HS-27A (cell line): ENCODE results near the gene FAM120B.

Source experiments
- DNase-seq: peaks from one replicate; pipeline ENCODE4 v3.0.0-alpha.2; 2012; ENCODE audit warnings: low read depth, missing footprints

FAM120B gene

DNA sequence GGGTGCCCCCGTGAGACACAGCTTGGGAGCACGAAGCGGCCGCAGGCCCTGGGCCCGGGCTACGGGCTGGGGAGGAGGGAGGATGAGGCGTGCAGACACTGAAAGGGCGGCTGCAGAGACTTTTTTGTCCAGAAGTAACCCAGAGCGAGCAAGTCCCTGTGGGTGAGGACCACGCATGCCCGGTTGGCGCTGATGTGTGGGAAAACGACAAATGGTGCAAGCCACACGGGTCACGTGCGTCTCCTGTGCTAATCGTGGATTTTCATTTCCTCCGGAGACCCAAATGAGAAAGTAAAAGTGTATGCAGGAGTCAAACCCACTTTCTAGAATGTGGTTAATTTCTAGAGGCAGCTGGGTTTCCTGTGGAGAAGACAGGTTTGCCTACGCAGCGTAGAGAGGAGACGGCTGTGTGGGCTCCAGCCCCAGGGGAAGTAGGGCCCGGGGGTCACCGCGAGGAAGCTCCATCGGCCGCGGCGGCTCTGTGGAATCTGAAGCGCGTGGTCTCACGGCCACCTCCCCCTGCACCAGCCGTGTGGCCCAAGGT, 34.7 kb upstream of the FAM120B start:
- DNase-seq, result no peak

DNA sequence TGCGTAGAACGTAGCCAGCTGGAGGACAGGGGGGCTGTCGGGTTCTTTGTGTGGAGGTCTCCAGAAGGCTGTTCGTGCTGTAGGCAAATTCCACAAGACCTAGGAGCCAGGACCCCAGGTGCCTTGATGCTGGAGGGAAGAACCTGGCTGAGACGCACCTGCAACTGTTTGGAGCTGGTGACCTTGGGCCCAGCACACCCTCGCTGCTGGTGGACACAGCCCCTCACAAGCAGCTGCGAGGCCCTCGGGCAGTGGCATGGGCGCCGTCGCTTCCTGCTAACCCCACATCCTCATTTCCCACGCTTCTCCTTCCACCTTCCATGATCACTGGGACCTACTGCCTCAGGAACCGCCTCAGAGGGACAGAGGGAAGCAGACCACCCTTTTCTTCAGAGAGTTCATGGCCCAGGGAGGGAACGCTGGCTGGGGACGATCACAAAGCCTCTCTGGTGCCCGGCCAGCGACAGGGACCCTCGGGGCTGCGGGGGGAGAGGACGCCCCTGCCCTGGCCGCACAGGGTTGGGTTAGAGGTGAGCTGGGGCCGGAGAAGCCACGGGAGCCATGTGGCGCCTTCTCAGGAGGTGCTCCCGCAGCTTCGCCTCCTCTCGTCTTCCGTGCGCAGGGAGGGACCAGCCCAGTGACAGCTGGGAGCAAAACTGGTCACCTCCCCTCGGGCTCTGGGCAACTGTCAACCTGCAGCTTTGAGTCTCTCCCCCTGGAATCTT, 34.1 kb upstream of the FAM120B start:
- no peak for DNase-seq

DNA sequence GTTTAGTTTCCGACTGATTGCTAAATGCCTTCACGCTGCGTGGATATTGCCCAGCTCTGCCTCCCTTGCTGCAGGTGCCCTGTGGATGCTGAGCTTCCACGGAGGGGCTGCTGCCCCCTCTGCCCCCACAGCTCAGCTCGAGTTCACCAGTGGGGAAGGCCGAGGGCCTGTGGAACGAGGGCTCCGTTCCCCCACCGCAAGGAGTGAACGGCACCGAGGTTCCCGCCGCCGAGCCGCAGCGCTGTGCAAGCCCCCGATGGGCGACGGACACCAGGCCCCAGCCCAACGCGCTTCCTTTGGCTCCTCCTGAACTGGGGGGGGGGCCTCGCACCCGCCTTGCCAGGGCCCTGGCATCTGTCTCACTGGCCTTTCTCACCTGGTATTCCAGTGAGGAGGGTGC, 33.4 kb upstream of the FAM120B start:
- no peak for DNase-seq

DNA sequence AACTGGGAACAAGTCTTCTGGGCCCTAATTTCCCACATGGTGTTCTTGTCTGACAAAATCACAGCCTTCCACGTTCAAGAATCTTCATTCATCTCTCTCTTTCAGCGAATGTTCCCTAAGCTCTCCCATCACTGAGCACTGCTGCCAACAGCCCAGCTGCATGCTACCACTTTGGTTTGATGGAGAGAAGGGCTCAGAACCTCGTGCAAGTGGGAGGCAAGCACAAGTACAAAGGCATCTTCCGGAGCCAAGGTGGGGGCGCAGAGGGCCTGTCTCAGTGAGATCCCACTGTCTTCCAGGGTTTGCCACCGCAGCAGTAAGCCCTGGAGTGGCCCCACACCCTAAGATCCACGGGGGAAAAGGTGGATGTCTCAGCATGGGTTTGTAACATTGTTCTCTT, 32.9 kb upstream of the FAM120B start:
- DNase-seq, result no peak

DNA sequence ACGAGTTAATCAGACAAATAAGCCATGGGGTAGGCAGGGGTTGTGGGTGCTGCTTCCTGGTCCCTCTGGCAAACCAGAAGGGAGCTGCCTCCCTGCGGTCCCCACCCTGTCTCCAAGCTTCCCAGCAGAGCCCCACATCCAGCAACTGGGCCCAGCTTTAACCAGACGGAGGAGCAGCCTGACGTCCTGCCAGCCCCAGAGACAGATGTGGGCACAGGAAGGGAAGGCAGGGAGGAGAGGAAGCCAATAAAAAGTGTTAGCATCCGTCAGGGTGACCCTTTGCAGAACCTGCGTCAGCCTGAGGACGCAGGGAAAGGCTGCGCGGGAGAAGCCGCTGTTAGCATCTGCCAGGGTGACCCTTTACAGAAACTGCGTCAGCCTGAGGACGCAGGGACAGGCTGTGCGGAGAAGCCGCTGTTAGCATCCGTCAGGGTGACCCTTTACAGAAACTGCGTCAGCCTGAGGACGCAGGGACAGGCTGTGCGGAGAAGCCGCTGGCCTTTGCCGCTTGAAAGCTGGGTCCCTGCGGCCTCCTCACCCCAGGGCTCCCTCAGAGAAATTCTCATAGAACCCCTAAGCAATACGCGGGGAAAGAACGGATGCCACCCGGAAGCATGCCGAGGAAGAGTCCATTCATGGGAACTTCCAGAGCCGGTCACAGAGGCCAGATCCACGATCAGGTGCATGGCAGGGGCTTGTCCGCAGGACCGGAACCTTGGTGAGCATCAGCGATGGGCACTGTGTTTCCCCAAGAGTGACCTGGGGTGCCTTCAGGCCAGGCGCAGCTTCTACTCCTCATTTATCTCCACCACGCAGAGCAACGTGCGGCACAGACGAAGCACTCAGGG, 31.6 kb upstream of the FAM120B start:
- no peak for DNase-seq

DNA sequence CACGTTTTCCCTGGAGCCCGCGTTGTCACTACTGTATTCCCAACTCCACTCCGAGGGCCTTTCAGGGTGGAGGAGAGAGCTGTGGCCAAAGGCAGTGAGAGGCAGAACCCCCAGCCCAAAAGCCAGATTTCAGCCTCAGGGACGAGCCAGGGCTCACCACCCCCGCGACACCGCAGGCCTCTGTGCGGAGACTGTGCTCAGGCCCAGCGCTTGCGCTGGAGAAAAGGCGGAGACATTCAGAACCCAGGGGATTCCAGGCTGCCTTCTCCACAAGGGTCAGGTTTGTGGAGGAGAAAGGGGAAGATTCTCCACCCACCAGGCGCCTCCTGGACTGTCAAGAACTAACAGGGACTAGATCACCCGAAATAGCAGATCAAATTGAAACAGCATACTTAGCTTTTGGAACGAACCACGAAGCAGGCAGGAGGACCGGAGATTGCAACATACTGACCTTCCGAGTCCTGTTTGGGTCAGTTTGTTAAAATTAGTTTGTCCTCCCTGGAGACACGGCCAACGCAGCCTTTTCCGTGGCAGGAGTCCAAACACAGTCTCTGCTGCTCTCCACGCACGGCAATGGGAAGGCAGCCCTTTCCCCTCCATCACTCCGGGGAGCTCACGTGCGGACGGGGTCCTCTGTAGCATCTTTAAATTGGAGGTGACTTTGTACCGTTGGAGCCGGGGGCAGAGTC, 30.0 kb upstream of the FAM120B start:
- DNase-seq, result no peak

DNA sequence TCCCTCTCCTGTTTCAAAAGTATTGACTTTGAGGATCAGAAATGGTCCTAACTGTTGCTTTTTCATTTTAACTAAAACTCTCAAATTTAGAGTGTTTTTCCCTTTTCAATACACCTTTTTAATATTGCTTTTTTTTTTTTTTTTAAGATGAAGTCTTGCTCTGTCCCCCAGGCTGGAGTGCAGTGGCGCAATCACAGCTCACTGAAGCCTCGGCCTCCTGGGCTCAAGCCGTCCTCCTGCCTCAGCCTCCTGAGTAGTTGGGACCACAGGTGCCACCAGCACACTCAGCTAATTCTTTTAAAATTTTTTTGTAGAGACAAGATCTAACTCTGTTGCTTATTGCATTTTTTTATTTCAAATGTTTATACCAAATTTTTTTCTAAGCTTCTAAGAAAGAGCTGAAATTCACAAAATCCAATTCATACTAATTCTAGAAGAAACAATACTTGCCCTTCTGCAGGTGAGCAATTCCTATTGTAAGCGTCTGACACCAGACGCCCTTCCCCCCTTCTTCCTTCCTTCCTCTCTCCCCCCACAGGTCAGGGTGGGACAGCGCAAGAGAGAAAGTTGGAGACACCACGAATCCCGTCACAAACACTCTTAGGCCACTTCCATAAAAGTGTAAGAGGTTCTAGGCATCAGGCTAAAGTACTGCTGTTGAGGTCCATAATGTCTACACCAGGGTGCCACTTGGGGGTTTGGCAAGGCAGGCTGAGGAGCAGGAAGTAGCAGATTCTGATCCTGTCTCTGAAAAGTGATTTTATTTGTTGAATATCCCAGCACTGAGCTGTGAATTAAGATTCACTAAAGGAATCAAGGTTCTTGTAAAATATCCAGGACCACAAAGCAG, 28.4 kb upstream of the FAM120B start:
- no peak for DNase-seq

DNA sequence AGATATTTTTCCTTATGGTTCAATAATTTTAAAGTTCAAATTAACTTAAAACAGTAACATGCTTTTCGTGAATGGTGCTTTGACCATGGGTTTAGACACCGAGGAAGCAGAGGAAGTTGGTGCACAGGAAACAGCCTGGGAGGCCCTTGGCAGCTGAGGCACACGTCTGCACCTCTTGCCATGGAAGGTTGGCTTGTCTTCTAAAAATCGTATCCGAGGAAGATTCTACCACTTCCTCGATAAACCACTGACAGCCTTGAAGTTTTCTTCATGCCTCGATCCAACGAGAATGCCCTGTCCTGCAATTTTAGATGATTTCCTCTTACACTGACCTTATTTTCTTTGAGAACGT, 27.8 kb upstream of the FAM120B start:
- no peak for DNase-seq

DNA sequence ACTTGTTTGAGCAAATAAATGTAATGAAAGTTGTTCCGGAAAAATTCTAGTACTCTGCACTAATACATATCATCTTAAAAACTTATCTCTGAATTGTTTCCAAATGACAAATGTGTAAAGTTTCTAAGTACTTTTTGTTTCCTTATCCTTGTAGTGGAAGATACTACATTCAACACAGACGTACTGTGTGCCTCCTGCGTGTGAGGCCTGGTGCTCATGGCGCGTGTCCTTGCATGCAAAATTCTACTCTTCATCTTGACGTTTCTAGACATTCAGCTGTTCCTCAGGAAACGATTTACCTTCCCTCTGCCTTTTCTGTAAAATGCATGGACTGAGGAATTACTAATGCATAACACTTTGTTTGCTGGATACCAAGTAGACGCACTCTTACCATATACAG, 27.1 kb upstream of the FAM120B start:
- no peak for DNase-seq

DNA sequence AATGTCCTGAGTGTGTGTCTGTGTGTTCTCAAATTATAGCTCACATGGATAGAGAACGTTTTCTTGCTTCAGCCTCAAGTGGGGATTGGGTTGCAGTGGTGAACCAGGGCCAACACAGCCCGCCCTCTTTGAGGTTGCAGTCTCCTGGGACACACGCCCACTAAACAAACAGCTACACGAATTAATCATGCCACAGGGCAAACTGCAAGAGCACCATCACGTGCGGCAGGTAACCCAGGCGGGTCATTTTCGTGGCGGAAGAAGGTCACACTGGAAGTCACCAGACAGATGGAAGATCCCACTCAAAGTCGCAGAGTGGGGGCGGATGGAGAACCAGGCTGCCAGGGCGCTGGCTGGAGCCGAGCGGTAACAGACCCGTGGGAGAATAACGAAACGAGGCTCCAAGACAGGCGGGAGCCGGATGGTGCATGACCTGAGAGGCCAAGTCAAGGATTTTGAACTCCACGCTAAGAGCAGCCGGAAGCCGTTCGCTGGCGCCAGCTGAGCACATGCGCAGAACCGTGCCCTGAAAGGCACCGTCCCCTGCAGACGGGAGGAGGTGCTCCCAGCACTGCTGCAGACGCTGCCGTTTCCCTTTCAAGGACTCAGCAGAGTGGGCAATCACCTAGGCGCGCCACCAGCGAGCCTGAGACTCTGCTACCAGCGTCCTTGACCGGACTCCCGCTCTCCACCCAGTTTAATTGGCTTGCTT, 26.4 kb upstream of the FAM120B start:
- no peak for DNase-seq

DNA sequence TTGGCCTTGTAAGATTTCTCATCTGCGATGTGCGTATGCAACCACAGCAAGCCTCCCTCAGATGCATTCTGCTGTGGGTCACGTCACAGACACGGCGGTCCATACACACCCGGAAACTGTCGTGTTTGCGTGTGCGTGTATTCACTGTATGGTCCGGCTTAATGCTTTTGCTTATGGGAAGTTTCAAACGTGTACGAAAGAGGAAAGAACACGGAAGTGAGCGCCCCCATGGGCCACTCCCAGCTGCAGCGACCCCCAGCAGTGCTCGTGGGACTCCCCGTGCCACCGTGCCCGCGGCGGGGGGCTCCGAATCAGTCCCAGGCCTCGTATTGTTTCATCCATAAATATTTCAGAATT, 25.9 kb upstream of the FAM120B start:
- DNase-seq, result no peak

DNA sequence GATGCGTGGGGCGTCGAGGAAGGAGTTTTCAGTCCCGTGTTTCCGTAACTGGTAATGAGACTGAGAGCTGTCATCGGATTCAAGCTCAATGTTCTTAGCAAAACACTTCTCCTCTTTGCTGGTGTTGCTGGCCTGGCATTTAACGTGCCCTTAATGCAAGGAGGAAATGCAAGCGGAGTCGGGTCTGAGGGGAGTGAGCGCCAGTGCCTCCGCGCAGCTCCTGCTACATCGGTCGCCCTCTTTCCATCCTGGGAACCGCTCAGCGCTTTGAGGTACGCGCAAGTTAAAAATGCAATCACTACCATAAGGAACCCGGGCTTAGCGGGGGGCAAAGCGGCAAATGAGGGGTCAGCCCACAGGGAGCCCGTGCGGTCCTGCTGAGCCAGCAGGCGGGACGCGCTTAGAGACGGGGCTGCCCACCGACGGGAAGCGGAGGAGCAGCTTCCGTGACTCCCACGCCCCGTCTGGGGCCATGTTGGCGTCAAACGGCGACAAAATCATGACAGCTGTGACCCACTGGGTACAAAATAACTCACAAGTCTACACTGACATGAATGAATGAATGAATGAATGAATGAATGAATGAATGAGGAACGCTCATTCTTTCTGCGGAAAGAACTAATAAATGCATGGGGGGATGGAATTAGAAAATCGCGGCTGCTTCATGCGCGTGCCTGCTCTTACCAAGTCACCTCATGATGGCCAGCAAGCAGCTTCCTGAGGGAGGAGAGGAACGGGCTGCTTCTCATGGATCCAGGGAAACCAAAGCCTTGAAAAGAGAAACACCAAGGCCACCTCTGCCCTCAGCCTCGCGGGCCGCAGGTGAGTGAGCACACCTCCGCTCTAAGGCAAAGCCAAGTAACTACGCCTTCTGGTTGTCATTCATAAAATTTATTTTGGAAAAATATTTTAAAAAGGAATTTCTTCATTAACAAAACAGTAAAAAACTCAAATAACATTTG, 24.9 kb upstream of the FAM120B start:
- no peak for DNase-seq

DNA sequence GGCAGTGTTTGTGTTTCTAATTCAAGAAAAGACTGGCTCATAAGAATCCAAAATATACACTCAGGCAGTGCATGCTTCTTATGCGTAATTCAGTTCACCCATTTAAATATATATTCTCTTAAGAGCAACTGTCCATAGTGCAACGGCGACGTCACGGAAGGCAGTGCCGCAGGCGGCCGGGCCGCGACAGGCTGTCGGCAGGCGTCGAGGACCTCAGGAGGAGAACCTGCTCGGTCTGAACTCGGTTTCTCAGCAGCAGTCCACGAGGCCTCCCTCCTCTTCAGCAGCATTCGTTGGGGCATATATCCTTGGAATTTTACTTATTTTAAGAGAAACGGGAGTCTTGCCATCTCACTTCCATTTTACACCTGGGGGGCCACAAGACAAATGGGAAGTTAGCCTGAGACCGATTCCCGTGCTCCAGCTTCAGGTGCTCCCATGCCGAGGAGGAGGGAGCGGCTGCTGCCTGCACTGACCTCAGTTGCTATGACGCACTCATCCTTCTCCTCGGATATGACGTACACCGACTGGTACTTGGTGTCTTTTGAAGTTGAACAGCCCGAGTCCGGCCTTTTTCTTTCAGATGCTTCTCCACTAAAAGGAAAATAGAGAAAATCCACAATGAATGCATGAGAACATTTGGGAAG, 23.9 kb upstream of the FAM120B start:
- DNase-seq, result no peak

DNA sequence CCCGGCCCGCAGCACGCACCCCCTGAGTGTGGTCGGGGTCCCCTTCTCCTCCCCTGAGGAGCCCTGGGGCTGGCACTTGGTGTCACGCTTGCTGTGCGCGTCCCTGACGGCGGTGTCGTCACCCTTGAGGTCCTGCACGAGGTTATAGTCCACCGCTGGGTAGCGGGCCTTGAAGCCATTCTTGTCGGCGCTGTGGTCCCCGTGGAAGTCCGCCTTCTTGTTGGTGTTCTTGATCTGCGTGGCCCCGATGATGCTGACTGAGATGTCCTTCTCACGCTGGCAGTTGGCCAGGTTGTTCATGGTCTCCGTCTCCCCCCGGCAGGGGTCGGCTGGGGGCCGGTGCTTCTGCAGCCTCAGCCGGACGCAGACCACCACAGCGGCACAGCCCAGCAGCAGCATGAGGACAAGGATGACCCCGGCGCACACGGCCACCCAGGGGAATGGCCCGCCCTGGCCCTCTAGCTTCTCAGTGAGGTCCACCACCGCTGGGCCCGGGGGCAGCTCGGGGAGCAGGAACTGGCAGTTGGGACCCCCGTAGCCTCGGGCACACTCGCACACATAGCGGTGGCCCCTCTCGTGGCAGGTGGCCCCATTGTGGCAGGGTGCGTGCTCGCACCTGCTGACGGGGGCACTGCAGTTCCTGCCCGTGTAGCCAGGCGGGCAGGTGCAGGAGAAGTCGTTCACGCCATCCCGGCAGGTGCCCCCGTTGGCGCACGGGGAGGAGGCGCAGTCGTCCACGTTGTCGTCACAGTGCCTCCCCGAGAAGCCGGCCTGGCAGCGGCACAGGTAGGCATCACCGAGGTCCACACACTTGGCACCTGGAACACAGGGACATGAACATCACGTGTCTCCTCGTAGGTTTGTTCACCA, 23.1 kb upstream of the FAM120B start:
- DNase-seq, result no peak

DNA sequence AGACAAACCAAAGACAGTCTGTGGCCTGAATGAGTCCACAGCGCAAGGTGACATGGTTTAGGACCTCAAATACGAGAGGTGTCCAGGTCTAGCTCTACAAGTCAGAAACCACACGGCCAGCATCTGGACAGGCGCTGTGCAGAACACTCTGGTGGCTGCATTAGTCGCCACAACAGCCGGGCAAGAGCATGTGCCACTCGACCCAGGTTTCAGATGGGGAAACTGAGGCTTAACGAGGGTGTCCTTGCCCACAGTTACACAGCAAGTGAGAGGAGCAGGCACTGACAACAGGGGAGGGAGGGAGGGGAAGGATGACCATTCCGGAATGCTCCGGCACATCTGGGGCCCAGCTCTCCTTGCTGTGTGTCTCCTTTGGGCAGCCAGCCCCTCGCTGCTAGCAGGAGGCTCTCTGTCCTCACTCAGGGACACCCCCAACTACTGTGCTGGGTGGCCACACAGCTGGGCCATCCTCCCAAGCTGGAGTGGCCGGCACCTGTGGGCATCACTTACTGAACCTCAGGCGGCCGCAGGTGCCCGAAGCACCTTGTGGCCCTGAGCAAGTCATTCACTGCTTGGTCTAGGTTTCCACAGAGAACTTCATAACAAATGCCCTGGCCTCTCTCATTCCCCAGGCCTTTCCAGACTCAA, 22.3 kb upstream of the FAM120B start:
- DNase-seq, result no peak

DNA sequence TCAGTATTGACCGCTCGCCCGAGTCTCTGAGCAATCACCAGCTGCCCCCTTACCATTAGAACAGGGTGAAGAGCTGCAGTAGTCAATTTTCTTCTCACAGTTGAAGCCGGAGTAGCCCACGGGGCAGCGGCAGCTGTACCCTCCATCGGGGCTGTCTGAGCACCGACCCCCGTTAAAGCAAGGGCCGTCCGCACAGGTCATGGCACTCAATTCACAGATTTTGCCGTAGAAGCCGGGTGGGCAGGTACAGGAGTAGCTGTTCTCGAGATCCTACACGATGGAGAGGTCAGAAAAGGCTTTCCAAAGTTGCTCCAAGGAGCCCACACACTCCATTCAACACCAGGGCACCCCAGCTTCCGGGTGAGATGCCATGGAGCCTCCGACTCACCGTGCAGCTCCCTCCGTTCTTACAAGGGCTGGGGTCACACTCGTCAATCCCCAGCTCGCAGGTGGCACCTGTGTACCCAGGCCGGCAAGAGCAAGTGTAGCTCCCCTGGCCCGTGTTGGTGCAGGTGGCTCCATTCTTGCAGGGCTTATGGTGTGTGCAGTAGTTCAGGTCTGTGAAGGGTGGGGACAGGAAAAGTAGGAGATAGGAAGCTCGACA, 21.6 kb upstream of the FAM120B start:
- DNase-seq, result no peak

DNA sequence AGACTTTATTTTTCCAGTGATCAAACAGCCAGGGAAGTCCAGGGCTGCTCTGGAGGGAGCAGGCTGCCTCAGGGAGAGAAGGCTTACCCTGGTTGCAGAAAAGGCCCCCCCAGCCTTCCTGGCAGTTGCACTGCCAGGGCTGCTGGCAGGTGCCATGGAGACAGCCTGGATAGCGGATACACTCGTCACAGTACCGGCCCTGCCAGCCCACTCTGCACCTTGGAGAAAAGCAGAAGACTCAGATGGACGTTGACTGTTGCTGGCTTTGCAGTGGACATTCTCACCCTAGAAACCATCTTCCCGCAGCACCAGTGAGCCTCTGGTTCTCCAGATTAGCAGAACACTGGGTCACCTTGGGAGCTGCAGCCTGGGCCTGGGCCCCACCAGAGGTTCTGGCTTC, 21.1 kb upstream of the FAM120B start:
- DNase-seq, result no peak
